Measurements from ENCODE around the gene PTPRK.

DNA sequence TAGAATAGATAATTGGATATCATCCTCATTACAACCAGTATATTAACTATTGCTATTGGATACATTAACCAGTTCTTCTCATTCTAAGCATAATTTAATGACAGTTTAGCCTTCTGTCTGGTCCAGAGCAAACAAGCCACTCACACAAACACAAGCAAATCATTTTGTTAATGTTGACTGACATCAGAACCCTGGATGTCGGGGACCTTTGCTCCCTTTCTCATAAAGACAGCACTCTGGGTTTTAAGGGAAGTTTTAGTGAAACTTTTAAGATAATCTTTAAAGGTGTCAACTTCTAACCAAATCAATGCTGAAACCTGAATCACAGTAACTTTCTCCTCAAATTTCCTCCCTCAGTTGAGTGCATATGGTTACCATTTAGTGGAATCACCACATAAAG, 113.9 kb downstream of the PTPRK start:
- TF ChIP-seq, protein P1, sequence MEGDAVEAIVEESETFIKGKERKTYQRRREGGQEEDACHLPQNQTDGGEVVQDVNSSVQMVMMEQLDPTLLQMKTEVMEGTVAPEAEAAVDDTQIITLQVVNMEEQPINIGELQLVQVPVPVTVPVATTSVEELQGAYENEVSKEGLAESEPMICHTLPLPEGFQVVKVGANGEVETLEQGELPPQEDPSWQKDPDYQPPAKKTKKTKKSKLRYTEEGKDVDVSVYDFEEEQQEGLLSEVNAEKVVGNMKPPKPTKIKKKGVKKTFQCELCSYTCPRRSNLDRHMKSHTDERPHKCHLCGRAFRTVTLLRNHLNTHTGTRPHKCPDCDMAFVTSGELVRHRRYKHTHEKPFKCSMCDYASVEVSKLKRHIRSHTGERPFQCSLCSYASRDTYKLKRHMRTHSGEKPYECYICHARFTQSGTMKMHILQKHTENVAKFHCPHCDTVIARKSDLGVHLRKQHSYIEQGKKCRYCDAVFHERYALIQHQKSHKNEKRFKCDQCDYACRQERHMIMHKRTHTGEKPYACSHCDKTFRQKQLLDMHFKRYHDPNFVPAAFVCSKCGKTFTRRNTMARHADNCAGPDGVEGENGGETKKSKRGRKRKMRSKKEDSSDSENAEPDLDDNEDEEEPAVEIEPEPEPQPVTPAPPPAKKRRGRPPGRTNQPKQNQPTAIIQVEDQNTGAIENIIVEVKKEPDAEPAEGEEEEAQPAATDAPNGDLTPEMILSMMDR (conservative IDR thresholded peaks at IDR 0.05; ENCODE audit: low read depth in 2 of 2), result no peak
- no peak for TF ChIP-seq EZH2 (IDR thresholded peaks at IDR 0.05; ENCODE audit: low read depth, unreplicated experiment)
- TF ChIP-seq, protein P2, sequence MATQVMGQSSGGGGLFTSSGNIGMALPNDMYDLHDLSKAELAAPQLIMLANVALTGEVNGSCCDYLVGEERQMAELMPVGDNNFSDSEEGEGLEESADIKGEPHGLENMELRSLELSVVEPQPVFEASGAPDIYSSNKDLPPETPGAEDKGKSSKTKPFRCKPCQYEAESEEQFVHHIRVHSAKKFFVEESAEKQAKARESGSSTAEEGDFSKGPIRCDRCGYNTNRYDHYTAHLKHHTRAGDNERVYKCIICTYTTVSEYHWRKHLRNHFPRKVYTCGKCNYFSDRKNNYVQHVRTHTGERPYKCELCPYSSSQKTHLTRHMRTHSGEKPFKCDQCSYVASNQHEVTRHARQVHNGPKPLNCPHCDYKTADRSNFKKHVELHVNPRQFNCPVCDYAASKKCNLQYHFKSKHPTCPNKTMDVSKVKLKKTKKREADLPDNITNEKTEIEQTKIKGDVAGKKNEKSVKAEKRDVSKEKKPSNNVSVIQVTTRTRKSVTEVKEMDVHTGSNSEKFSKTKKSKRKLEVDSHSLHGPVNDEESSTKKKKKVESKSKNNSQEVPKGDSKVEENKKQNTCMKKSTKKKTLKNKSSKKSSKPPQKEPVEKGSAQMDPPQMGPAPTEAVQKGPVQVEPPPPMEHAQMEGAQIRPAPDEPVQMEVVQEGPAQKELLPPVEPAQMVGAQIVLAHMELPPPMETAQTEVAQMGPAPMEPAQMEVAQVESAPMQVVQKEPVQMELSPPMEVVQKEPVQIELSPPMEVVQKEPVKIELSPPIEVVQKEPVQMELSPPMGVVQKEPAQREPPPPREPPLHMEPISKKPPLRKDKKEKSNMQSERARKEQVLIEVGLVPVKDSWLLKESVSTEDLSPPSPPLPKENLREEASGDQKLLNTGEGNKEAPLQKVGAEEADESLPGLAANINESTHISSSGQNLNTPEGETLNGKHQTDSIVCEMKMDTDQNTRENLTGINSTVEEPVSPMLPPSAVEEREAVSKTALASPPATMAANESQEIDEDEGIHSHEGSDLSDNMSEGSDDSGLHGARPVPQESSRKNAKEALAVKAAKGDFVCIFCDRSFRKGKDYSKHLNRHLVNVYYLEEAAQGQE (IDR thresholded peaks at IDR 0.05; ENCODE audit: unreplicated experiment), result no peak
